Activated effector memory CD4-positive, alpha-beta T cell treated with anti-CD3 and anti-CD28 coated beads, Interleukin-2, amount 50 U/mL, for 16 hours (primary cell): Measurements from ENCODE around the gene SPRED2.

Source experiments
- DNase-seq: peaks from one replicate; pipeline ENCODE4 v3.0.0-alpha.2; 2020

Gene SPRED2

DNA sequence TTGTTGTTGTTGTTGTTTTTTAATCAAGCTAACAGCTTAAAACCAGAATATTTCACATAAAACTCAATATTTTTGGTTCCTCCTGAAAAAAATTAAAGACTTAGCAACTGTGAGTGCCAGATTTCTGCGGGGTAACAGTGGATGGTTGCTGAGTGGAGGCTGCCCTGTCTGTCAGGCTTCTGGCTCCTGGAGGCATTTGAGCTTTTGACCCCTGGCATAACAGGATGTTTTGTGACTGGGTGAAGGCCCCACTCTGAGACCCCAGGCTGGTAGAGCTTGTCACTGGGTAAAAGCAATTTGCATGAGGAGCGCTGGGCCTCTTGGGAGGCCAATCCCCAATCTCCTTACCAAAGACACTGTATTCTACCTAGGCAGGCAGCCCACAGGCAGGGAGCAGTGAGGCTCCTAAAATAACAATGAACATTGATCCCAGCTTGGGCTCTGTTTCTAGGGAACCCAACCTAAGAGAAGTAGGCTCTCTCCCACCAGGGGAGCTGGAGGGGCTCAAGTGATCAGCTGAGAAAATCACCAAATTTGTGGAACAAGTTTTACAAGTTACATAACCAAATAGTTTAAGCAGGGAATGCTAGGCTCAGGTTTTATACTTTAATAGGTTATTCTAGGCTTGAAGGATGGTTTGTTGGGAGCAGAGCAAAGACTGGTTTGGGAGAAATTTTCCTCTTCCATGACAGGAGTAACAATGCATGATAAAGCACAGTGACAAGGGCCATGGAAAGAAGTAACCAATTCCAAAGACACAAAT is 5.9 kb upstream of the SPRED2 start:
- no peak for DNase-seq

DNA sequence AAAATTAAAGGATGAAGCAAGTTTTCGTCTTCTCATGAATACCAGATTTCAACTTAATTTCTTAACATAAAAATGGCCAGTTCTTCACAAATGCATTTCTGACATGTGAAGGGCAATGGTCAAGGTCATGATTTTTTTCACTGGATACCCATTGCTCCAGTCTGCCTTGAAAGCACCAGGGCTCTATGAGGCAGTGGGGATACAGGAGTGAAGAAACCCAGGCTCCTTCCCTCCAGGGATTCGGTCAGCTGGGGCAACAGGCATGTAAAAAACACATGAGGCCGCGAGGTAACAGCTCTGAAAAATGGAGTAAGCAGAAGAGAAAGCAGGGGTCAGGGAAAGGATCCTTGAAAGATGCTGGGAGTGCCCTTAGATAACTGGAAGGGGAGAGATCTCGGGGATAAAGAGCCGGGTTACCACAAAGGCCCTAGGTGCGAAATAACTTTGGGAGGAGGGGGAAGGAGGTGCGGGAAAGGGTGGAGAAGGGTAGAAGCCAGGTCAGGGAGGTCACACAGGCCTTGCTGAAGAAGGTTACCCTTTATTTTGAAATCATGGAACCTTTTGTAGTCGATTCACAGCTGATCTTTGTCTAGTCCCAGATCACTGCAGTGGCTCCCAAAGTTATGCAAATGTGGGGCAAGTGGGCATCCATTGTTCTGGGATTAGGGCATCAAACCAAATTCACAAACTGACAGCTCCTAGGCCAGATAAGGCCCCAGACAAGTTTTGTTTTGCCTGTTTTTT is 5.2 kb upstream of the SPRED2 start:
- no peak for DNase-seq

GRCh38 chr2:65436824-65437221 is 4.4 kb upstream of the SPRED2 start:
- peak; percentile 65 for DNase-seq

DNA sequence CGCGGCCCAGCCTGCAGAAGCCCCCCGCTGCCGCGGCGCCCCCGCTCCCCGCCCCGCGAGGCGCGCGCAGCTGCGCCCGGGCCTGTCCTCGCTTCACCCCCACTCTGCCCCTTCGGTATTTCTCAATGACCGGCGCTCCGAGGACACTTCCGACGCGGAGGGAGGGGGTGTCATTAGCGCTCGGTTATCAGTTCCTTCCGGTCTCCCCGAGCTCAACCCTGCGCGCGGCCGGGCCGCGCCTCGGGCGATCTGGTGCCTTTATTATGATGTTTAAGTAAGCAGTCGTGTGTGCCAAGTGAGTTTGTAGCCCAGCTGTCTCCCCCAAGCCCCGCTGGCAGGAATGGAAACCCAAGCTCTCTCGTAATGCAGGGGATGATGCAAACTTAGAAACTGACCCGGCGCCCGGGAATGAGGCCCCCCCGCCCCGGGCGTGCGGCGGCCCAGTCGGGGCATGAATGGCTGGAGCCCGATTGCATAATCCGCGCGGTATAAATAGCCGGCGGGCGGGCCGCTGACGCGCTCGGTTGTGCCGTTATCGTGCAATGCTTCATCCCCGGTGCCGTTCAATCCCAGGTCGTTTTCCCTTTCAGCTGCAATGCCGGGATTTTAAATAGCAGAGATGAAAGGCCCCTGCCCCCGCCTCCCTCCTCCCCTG is 3.9 kb upstream of the SPRED2 start:
- DNase-seq: peak; percentile 76

DNA sequence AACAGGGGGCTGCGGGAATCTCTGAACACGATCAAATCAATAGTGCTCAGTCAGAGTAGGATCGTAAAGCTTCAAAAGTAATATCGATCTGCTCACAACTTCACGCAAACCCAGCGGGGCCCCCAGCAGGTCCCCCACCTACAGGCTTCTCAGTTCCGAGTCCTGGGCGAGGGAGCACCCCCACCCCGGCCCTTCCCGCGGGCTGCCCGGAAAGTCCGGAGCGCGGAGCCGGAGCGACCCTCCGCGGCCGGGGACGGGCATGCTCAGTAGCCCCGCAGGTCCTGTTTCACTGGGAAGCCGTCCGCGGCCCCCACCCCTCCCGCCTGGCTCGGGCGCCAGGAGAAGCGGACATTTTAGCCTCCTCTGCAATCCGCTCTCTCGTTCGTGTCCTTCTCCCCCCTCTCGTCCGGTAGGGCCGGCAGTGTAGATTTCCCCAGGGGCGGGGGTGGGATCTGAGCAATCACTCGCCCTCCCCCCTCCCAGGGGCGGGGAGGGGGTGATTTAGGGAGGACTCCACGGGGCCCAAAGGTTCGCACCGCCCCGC is 3.3 kb upstream of the SPRED2 start:
- peak; percentile 82 for DNase-seq

GRCh38 chr2:65434592-65435241 is 2.3 kb upstream of the SPRED2 start:
- DNase-seq: no peak

GRCh38 chr2:65431421-65432226 is 775 bp downstream of the SPRED2 start:
- peak; percentile 82 for DNase-seq

- peak; percentile 87 for DNase-seq
These were observed 1.6 kb downstream of the SPRED2 start for GRCh38 chr2:65430603-65431420.

GRCh38 chr2:65429786-65430602 is 2.4 kb downstream of the SPRED2 start:
- DNase-seq: no peak

- no peak for DNase-seq
These were observed 4.9 kb downstream of the SPRED2 start for GRCh38 chr2:65427532-65427931.

GRCh38 chr2:65425276-65425675 is 7.1 kb downstream of the SPRED2 start:
- no peak for DNase-seq

GRCh38 chr2:65424391-65424790 is 8.0 kb downstream of the SPRED2 start:
- no peak for DNase-seq

DNA sequence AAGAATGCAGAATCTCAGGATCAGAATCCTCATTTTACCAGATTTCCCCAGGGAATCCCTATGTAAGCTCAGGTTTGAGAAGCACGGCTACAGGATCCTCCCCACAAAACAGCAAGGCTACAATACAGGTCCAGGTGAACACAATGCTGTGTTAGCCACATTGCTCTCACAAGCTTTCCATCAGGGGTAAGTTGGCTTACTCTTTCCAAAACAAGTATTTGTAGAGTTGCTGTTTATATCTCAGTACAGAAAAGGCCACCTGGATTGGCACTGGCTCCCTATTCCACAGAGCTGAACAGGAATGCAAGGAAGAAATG is 11.0 kb downstream of the SPRED2 start:
- no peak for DNase-seq

GRCh38 chr2:65420712-65421431 is 11.5 kb downstream of the SPRED2 start:
- no peak for DNase-seq

GRCh38 chr2:65417509-65418085 is 14.8 kb downstream of the SPRED2 start:
- DNase-seq: no peak

- DNase-seq: no peak
These were observed 15.5 kb downstream of the SPRED2 start for GRCh38 chr2:65416945-65417344.

DNA sequence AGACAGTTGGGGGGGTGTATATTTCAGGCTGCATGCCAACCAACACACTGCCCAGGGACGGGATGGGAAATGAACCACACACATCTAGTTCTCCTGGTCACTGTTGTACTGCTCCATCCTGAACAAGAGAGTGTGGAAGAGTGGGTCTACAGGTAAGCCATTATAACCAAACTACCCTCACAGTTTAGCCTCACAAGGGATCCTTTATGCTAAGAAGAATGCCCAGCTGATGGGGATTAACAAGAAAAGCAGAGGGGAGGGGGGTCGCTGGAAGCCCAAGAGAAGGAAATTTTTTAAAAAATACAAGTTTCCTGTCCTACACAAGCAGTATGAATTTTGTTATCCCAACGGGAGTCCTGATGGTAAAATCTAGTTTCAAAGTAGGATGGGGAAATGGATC is 16.1 kb downstream of the SPRED2 start:
- DNase-seq: no peak

- DNase-seq: no peak
These were observed 17.3 kb downstream of the SPRED2 start for GRCh38 chr2:65415091-65415490.

DNA sequence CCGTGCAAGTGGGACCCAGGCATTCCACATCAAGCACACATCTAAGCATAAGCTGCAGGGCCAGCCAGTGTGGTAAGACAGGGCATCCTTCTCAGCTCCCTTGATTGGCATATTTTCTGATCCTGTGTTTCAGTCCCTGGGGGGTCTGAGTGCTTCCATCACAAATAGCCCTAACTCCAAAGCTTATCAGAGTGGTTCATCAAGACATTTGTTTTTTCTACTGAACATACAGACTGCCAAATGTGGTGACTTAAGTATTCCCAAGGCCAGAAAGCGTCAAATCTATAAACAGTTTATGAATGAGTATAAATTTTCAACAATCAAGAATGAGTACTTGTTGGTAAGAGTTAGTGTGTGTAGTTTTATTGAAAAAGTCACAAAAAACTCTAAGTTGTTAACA is 18.8 kb downstream of the SPRED2 start:
- DNase-seq: no peak

GRCh38 chr2:65413106-65413505 is 19.3 kb downstream of the SPRED2 start:
- DNase-seq: no peak
